Smooth muscle cell (in vitro differentiated cells): Measurements from ENCODE around the gene CACNB4. TPM values are rescaled to one million over a fixed set of nuclear protein-coding genes. Genes with fewer than 3 reads are reported as not detected.
"Not testable (repeated sequence)": the region's sequence is repeated elsewhere in the genome, so short reads cannot be mapped to it uniquely, and the experiment has no call there.

Experiments
- DNase-seq: peaks from one replicate; lab custom pipeline; 2025; ENCODE audit not compliant: unreplicated experiment; lab: John Stamatoyannopoulos, UW
- H2AFZ ChIP-seq: fragments of 200-600 bp; sonication (generic); 2 replicates; pipeline ENCODE4 v1.6.0; 2016; ENCODE audit warnings: antibody characterized with exemption, low read depth, mild to moderate bottlenecking
- H3F3A ChIP-seq: fragments of 200-600 bp; sonication (generic); 2 replicates; pipeline ENCODE4 v1.6.0; 2017; ENCODE audit warnings: antibody characterized with exemption, low read depth
- H3K27ac ChIP-seq: fragments of 200-600 bp; sonication (generic); 2 replicates; pipeline ENCODE4 v1.5.1; 2016; ENCODE audit warnings: low read depth, mild to moderate bottlenecking
- H3K27me3 ChIP-seq: fragments of 200-600 bp; sonication (generic); 2 replicates; pipeline ENCODE4 v1.6.1; 2016; ENCODE audit warnings: low read depth, mild to moderate bottlenecking
- H3K36me3 ChIP-seq: fragments of 200-600 bp; sonication (generic); 2 replicates; pipeline ENCODE4 v1.5.1; 2016; ENCODE audit warnings: low read depth
- H3K4me1 ChIP-seq: fragments of 200-600 bp; sonication (generic); 2 replicates; pipeline ENCODE4 v1.5.1; 2016; ENCODE audit warnings: low read depth
- H3K4me2 ChIP-seq: fragments of 200-600 bp; sonication (generic); 2 replicates; pipeline ENCODE4 v1.6.0; 2016; ENCODE audit warnings: mild to moderate bottlenecking
- H3K4me3 ChIP-seq: fragments of 200-600 bp; sonication (generic); 2 replicates; pipeline ENCODE4 v1.5.1; 2016; ENCODE audit warnings: mild to moderate bottlenecking
- H3K79me2 ChIP-seq: fragments of 200-600 bp; sonication (generic); 2 replicates; pipeline ENCODE4 v1.6.0; 2016; ENCODE audit warnings: low read depth, mild to moderate bottlenecking
- H3K9ac ChIP-seq: fragments of 200-600 bp; sonication (generic); 2 replicates; pipeline ENCODE4 v1.6.0; 2016; ENCODE audit warnings: low read depth
- H3K9me3 ChIP-seq: fragments of 200-600 bp; sonication (generic); replicated peaks from 2 replicates; pipeline ENCODE4 v1.5.1; 2016; ENCODE audit warnings: low read depth
- H4K20me1 ChIP-seq: fragments of 200-600 bp; sonication (generic); 2 replicates; pipeline ENCODE4 v1.6.0; 2016; ENCODE audit warnings: low read depth
- CTCF ChIP-seq: fragments of 200-600 bp; sonication (generic); IDR thresholded peaks from 2 replicates; pipeline ENCODE4 v1.5.1; 2017; ENCODE audit warnings: borderline replicate concordance, mild to moderate bottlenecking, antibody characterized with exemption; ENCODE audit not compliant: insufficient read depth, poor library complexity, severe bottlenecking
- WGBS: methylation state at CpG from one replicate; pipeline ENCODE4 v1.1.7; 2016; ENCODE audit warnings: low lambda C conversion rate; 5-methylcytosine and 5-hydroxymethylcytosine counted together
- polyA plus RNA-seq: library from polyadenylated mRNA; unstranded; fragments of >200 nt; fragmentation: Nextera tagmentation; extraction: Ambion mirVana; gene quantifications from 2 replicates; pipeline ENCODE4 v1.2.1, GENCODE V29; 2016
- total RNA-seq: library from RNA; depleted of rRNA; stranded (reverse); fragments of >200 nt; gene quantifications from 2 replicates; pipeline ENCODE4 v1.2.3, GENCODE V29; 2014

CACNB4 gene
- total and polyA plus RNA-seq, 2 experiments from 2014 or later: 0.06 to 1.4 TPM

GRCh38 chr2:151916632-151917031, 182.2 kb downstream of the CACNB4 start:
- Histone ChIP-seq H4K20me1 (no peaks in the 10 kb centered on the region), H3K9me3 (no peaks in the 10 kb centered on the region), H3K79me2 (no peaks in the 10 kb centered on the region), H3K9ac (no peak overlapping the region), H3F3A (no peaks in the 10 kb centered on the region), H3K4me3 (no peak overlapping the region), H3K27me3 (no peaks in the 10 kb centered on the region), H2AFZ (no peak overlapping the region), H3K4me2 (no peak overlapping the region), H3K36me3 (no peaks in the 10 kb centered on the region), H3K4me1 (no peaks in the 10 kb centered on the region), H3K27ac (no peak overlapping the region)
- TF ChIP-seq CTCF: no peak
- no peak for DNase-seq
- 89% methylated on average over 5 of the region's 5 CpGs for WGBS

GRCh38 chr2:151915629-151916025, 183.2 kb downstream of the CACNB4 start:
- H4K20me1 ChIP-seq, H3F3A ChIP-seq, H2AFZ ChIP-seq, H3K79me2 ChIP-seq, DNase-seq, H3K4me2 ChIP-seq, H3K9me3 ChIP-seq, H3K4me3 ChIP-seq, H3K9ac ChIP-seq, H3K4me1 ChIP-seq, H3K27me3 ChIP-seq, H3K36me3 ChIP-seq, H3K27ac ChIP-seq: not testable (repeated sequence)
- WGBS: 93% methylated on average over 4 of the region's 7 CpGs

- Histone ChIP-seq H3K4me3 (no peak overlapping the region), H3K27me3 (no peaks in the 10 kb centered on the region), H3K79me2 (no peaks in the 10 kb centered on the region), H3F3A (no peaks in the 10 kb centered on the region), H4K20me1 (no peaks in the 10 kb centered on the region), H3K27ac (no peak overlapping the region), H3K9ac (no peak overlapping the region), H3K9me3 (no peaks in the 10 kb centered on the region), H3K36me3 (no peaks in the 10 kb centered on the region), H3K4me2 (no peak overlapping the region), H2AFZ (no peak overlapping the region), H3K4me1 (no peaks in the 10 kb centered on the region)
- TF ChIP-seq CTCF: no peak
- no peak for DNase-seq
- WGBS: 79% methylated on average over 12 of the region's 12 CpGs
These were observed 183.7 kb downstream of the CACNB4 start for GRCh38 chr2:151914989-151915628.

GRCh38 chr2:151908204-151908882, 190.5 kb downstream of the CACNB4 start:
- no peak for TF ChIP-seq CTCF
- H3F3A ChIP-seq: peaks cover 8% of the 10 kb centered on the region
- no peaks in the 10 kb centered on the region for H3K9me3 ChIP-seq
- H3K27ac ChIP-seq: no peak overlapping the region
- no peaks in the 10 kb centered on the region for H3K79me2 ChIP-seq
- H3K4me1 ChIP-seq: peaks cover 13% of the 10 kb centered on the region
- no peak overlapping the region for H2AFZ ChIP-seq
- no peak overlapping the region for H3K4me3 ChIP-seq
- H3K36me3 ChIP-seq: no peaks in the 10 kb centered on the region
- no peaks in the 10 kb centered on the region for H3K27me3 ChIP-seq
- no peak for DNase-seq
- WGBS: 57% methylated on average over 2 of the region's 2 CpGs
- H4K20me1 ChIP-seq: no peaks in the 10 kb centered on the region
- H3K9ac ChIP-seq: no peak overlapping the region
- H3K4me2 ChIP-seq: no peak overlapping the region
